Measurements from ENCODE around the gene SPATS2. TPM values are rescaled to one million over a fixed set of nuclear protein-coding genes. Genes with fewer than 3 reads are reported as not detected.

The SPATS2 gene
- total RNA-seq, 4 donors from 2014 or later: 5.3 to 7.8 (median 6.7) TPM

GRCh38 chr12:49563951-49564685 is 196.9 kb downstream of the SPATS2 start:
- TF ChIP-seq POLR2A (IDR thresholded peaks at IDR 0.05) (no peak), CTCF (IDR thresholded peaks at IDR 0.05 in 4 of 5, conservative IDR thresholded peaks at IDR 0.05 in 1 of 5) (no peak)
- H3K4me3 ChIP-seq: peak overlapping the region in 1 of 4 donors; percentile 41
- intact Hi-C loops (cut with DNase I; ENCODE audit: low total_unique reads) (no loop called here), in situ Hi-C loops (cut with MboI; ENCODE audit: low sequenced_read_pairs in 4 of 4) (no loop called here)
- H3K9me3 ChIP-seq: no peaks in the 10 kb centered on the region
- ATAC-seq (no peak), DNase-seq (no peak)
- peaks cover 0 to 56% of the 10 kb centered on the region in 2 donors for H3K36me3 ChIP-seq
- peak overlapping the region; percentile 89 to 94 (median 90) for H3K27ac ChIP-seq
- H3K4me1 ChIP-seq: peaks cover 40 to 43% of the 10 kb centered on the region in 2 donors
- H3K27me3 ChIP-seq: no peaks in the 10 kb centered on the region

GRCh38 chr12:49564686-49565405 is 197.6 kb downstream of the SPATS2 start:
- in situ Hi-C loops (cut with MboI; ENCODE audit: low sequenced_read_pairs in 4 of 4): no loop called here
- Histone ChIP-seq H3K4me1 (peaks cover 40 to 50% of the 10 kb centered on the region in 2 donors), H3K4me3 (peak overlapping the region; percentile 4 to 41 (median 22)), H3K36me3 (peaks cover 0 to 48% of the 10 kb centered on the region in 2 donors), H3K9me3 (no peaks in the 10 kb centered on the region), H3K27ac (peak overlapping the region; percentile 89 to 94 (median 90)), H3K27me3 (no peaks in the 10 kb centered on the region)
- ATAC-seq (peak; percentile 68 to 71), DNase-seq (peak; percentile 23 to 57)
- TF ChIP-seq POLR2A (IDR thresholded peaks at IDR 0.05): no peak
- TF ChIP-seq CTCF (IDR thresholded peaks at IDR 0.05 in 4 of 5, conservative IDR thresholded peaks at IDR 0.05 in 1 of 5): peak in 1 of 5 experiments; percentile 21
- intact Hi-C loops (cut with DNase I; ENCODE audit: low total_unique reads): loop anchor here (1.0 kb wide), 1 partner anchor 206 kb away; no protein-coding TSS in a partner anchor

DNA sequence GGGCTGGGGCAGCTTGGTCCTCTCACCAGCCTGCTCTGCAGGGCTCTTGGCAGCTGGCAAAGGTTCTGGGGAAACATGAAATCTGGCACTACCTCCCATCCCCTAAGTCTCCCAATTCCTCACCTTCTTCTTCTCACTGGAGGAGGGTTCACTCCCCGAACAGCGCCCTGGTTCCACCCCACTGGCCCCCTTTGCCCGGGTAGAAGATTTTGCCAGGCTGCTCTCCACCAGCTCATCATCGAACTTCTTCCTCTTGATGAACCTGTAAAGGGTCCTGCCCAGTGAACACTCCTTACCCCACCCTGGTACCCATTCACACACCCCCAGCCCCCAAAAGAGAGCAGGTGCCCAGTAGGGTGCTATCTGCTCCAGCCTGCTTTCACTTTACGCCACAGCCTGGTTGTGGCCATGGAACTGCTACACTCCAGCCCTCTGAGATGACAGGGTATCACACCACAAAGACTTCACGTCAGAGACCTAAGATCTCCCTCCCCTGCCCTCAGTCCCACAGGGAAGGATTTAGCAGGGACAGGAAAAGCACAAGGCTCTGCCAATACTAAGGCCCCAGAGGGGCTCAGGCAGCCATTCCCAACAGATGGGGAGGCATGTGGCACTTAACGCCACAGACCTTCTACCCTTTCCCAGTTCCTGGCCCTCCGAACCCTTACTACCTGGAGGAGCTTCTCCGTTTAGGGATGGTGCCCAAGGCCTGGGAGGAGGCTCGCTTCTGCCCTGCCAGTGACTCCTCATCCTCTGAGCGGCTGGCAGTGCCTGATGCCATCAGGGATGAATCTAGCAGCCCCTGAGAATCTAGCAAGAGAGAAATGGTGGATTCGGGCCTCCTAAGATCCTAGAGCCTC is 198.4 kb downstream of the SPATS2 start:
- Histone ChIP-seq H3K27ac (peak overlapping the region; percentile 89 to 94 (median 90)), H3K27me3 (no peaks in the 10 kb centered on the region), H3K4me3 (peak overlapping the region in 1 of 4 donors; percentile 41), H3K36me3 (peaks cover 0 to 41% of the 10 kb centered on the region in 2 donors), H3K4me1 (peaks cover 40 to 50% of the 10 kb centered on the region in 2 donors), H3K9me3 (no peaks in the 10 kb centered on the region)
- TF ChIP-seq CTCF (IDR thresholded peaks at IDR 0.05 in 4 of 5, conservative IDR thresholded peaks at IDR 0.05 in 1 of 5): no peak
- TF ChIP-seq POLR2A (IDR thresholded peaks at IDR 0.05): no peak
- DNase-seq (no peak), ATAC-seq (no peak)
- in situ Hi-C loops (cut with MboI; ENCODE audit: low sequenced_read_pairs in 4 of 4) (no loop called here), intact Hi-C loops (cut with DNase I; ENCODE audit: low total_unique reads) (loop anchor here (1.0 to 2.0 kb wide), 2 partner anchors 13 to 206 kb away; no protein-coding TSS in a partner anchor)

DNA sequence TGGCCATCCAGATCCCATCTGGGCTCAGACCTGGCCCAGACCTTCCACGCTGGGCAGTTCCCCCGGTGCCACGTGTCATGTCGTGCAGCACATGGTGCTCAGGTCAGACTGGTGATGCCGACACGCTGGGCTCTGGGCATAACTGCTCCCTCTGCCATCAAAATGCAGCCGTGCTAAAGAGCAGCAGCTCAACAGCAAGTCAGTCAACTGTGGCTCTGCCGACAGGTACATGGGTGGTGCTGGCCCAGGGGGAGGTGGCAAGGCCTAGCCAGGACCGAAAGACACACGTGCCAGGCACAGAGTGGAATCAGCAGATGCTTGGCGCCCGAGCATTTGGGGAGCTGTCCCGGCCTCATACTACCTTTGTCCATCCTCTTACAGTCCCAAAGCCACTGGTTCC is 199.1 kb downstream of the SPATS2 start:
- Histone ChIP-seq H3K4me1 (peaks cover 40 to 50% of the 10 kb centered on the region in 2 donors), H3K36me3 (peaks cover 0 to 33% of the 10 kb centered on the region in 2 donors), H3K27me3 (no peaks in the 10 kb centered on the region), H3K27ac (peak overlapping the region; percentile 89 to 94 (median 90)), H3K9me3 (no peaks in the 10 kb centered on the region), H3K4me3 (peak overlapping the region in 3 of 4 donors; percentile 77 to 95 (median 77))
- TF ChIP-seq POLR2A (IDR thresholded peaks at IDR 0.05): no peak
- TF ChIP-seq CTCF (IDR thresholded peaks at IDR 0.05 in 4 of 5, conservative IDR thresholded peaks at IDR 0.05 in 1 of 5): no peak
- ATAC-seq: no peak
- in situ Hi-C loops (cut with MboI; ENCODE audit: low sequenced_read_pairs in 4 of 4): no loop called here
- no peak for DNase-seq
- intact Hi-C loops (cut with DNase I; ENCODE audit: low total_unique reads): loop anchor here (2.0 kb wide), 1 partner anchor 14 kb away; no protein-coding TSS in a partner anchor
